CD4-positive, alpha-beta T cell treated with Interferon alpha-2 for 1 hour (primary cell): ENCODE data around the gene C3orf62.
A peak's percentile ranks its signal among the peaks of the same experiment; 100 is the strongest.

Experiments used
- DNase-seq, 2 donors: peaks; one replicate each; pipeline ENCODE4 v3.0.0-alpha.2; 2020 to 2022

Gene C3orf62

GRCh38 chr3:49276475-49277382, at the start of gene C3orf62:
TSS of gene C3orf62 (minus strand) at chr3:49277232. CDS start at chr3:49276872, 360 bp downstream.
- DNase-seq, result peak; percentile 65 to 72

DNA sequence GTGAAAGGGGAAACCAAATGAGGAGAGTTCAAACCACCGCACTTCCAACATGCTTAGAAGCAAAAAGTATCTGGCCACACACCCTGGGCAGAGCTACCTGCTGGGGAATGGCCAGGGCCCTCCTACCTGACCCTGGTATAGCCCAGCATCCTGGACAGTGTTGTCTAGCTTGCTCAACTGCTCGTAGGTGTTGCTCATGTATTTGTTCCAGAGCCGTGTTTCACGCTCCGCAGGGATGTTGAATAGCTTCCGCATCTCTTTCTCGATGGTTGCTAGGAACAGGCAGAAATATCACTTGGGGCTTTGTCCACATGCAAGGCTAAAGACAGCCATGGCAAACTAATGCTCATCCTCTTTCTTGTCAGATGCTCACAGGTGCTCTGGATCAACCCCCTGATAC, 47.7 kb upstream of the C3orf62 start:
- no peak for DNase-seq

GRCh38 chr3:49316696-49317457, 39.8 kb upstream of the C3orf62 start:
- DNase-seq, result no peak

- DNase-seq, result no peak
Measured at GRCh38 chr3:49313896-49314688, 37.1 kb upstream of the C3orf62 start.

DNA sequence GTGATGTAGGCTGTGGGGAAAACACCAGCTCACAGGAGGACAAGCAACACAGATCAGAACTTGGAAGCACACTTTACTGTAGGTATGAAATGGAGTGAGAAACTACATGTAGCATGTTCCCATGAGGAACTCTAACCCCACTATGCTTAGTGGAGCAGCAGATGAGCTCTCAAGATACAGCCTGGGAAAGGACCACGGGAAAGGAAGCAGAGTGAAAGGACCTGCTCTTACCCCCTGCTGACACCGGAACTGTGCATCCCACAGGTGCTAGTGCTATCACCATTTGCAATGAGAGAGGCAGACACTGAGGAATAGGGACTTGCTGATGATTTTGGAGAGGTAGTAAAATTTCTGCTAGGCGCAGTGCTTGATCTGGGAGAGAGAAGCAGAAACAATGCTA, 34.3 kb upstream of the C3orf62 start:
- DNase-seq, result no peak

DNA sequence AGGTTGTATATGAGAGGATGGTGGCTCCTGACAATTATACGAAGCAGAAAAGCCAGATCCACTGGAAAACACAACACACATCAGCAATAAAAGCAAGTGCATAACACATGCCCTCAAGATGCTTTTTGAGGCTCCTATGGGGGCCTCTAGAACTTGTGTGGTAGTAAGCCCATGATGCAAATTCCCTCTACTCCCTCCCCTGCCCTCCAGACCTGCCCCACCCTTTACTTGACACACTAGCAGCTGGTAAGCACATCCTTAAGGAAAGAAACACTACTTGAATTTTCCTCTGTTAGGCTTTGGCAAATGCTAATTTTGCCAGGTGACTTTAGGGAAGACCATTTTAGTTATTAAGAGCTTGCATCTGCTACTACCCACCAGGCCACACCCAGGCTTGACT, 33.6 kb upstream of the C3orf62 start:
- DNase-seq, result no peak

DNA sequence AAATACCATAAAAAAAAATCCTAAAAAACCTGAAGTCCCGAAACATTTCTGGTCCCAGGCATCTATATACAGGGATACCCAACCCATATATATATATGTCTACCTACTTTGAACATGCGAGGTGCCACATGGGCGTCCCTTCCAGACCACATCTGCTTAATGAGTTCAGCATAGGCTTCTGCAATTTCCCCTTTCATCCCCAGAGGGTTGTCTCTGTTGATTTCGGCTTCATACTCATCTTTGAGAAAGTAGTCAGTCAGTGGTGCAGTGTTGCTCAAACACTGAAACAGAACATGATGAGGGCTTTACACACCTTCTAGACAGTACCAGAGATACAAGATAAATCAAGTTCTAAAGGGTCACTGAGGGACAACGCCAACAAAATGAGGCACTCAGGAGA, 28.6 kb upstream of the C3orf62 start:
- DNase-seq, result no peak

DNA sequence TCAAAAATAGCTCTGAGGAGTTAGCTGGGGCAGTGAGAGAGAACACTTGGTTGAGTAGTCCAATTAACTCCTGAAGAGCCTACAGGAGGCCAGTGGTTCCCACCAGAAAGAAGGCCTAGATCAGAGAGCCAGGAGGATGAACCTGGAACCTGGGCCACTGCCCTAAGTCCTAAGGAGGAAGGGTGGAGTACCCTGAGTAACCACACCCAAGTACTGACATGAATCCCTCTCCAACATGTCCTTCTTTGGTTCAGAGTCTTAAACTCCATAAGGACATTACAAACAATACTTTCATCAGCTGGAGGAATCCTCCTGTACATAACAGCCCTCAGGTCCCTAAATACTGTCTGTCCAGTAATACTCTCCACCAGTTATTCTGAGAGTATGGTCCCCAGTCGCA, 25.6 kb upstream of the C3orf62 start:
- DNase-seq, result no peak

GRCh38 chr3:49300595-49300994, 23.6 kb upstream of the C3orf62 start:
- no peak for DNase-seq

DNA sequence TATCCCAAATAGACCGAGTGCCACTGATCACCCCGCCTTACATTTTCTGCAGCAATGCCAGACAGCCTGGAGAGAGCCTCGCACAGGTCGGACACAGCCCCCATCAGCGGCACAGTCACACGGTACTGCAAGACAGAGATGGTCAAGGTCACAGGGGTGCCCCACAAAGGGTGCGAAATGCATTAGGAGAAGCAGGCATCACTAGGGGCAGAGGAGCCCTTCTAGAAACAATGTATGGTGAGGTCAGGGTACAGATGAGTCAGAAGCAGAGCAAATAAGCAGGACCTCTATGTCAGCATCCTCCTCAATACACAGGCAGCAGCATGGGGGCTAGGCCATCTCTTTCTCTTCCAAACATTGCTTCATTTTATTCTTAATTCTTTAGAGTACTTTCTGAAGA, 21.5 kb upstream of the C3orf62 start:
- DNase-seq, result no peak

- no peak for DNase-seq
Measured at GRCh38 chr3:49296781-49297411, 19.9 kb upstream of the C3orf62 start.

- DNase-seq, result peak; percentile 34 to 62
Measured at GRCh38 chr3:49295489-49296058, 18.5 kb upstream of the C3orf62 start.

DNA sequence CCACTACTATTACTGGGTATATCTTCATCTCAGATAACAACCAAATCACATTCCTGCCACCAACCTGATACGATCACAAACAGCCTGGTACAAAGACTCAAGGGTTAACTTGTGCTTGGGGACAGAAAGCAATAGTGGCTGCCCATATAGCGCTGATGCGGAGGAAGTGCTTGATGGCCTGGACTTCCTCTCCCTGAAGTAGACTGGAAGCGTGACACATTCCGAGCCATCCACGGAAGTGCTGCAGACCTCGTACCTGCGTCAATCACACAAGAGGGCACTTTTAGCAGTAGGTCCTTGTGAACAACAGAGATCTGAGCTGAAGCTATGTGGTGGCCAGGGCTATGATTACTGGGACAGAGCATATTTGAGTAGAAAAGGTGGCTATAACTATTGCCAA, 17.3 kb upstream of the C3orf62 start:
- DNase-seq, result no peak

DNA sequence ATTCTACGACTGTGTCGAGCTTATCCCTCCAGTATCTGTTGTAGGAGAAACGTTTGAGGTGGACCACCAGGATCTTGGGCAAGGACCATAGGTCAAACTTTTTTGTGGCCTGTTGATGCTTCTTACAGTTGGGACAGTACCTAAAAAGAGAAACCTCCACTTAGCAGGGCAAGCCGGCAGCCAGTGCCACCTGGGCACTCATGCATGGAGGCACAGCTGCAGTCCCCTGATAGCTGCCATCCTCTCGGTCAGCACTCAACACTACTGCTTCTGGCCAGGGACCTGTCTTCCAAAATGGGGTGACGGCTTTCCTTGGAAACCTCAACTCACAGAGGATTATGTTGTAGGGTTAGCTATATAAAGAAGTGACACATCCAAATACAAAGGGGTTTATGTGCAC, 7.0 kb upstream of the C3orf62 start:
- DNase-seq, result no peak

GRCh38 chr3:49279376-49279775, 2.3 kb upstream of the C3orf62 start:
- DNase-seq, result no peak

- DNase-seq, result no peak
Measured at GRCh38 chr3:49278548-49278947, 1.5 kb upstream of the C3orf62 start.

DNA sequence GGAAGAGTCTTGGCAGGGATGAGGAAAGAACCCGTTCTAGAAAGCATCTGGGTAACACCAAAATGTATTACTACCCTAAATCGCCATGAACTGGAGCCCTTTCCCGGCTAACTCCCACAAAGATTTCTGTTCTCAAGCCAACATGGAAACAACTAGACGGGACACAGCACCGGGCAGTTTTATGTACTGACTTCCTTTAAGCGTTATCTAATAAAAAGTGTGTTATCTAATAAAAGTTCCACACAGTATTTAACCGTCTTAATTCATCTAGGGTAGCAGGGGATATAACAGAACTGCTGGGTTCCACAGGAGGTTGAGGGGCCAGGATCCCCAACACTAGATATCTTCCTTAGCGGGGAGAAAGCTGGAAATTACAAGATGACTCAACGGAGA, 347 bp upstream of the C3orf62 start:
- peak in 1 of 2 donors; percentile 8 for DNase-seq

GRCh38 chr3:49273825-49274532, 3.1 kb downstream of the C3orf62 start:
- DNase-seq, result no peak

DNA sequence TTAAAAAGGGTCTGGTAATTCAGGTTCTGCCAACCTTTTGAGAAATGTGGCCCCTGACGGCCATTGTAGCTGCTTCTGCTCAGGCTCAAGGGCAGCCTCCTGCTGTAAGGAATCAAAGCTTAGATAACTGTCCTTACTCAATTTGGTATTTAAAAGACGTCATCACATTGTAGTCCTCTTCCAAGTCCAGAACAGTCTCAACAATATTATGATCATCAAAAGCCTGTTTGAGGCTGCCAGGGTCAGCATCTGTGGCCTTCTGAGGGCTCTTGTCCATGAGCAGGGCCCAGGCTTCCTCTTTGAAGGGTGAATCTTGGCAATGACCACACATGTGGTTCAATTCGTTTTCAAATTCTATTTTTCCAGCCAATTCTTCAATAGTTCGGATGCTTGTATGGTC, 6.0 kb downstream of the C3orf62 start:
- no peak for DNase-seq

DNA sequence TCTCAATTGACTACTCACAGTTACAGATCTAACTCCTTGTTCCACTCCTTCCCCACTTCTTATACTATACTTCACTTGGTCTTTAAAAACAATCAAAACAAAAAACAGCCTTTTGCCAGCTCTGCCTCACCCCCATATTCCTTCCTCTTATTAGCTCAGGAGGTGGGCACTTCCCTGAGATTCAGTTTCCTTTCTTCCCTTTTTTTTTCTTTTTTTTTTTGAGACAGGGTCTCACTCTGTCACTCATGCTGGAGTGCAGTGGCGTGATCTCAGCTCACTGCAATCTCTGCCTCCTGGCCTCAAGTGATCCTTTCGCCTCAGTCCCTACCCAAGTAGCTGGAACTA, 6.9 kb downstream of the C3orf62 start:
- DNase-seq, result no peak

- no peak for DNase-seq
Measured at GRCh38 chr3:49269443-49270155, 7.4 kb downstream of the C3orf62 start.
